Kidney (tissue), 14 donors: ENCODE results near the gene DLG5. TPM values are rescaled to one million over a fixed set of nuclear protein-coding genes. Genes with fewer than 3 reads are reported as not detected.

Source experiments
- DNase-seq, 5 donors: peaks; one replicate each; pipeline ENCODE4 v3.0.0-alpha.2; 2013 to 2020
- FAIRE-seq: peaks from 2 replicates; lab custom pipeline; 2012; peaks lifted over from hg19 to GRCh38; lab: Jason Lieb, UNC
- H3K27ac ChIP-seq, 2 donors: one replicate each; pipeline ENCODE4 v1.7.0; 2013; ENCODE audit warnings: low read depth in 2 of 2, low read length in 2 of 2, inconsistent platforms in 1 of 2
- H3K27me3 ChIP-seq: one replicate; pipeline ENCODE4 v1.7.1; 2013; ENCODE audit warnings: low read length, inconsistent platforms; ENCODE audit not compliant: control insufficient read depth, insufficient read depth
- H3K36me3 ChIP-seq, 3 donors: one replicate each; pipeline versions ENCODE4 v1.7.0 to v1.7.1; 2013; ENCODE audit warnings: low read length in 3 of 3, control low read depth in 1 of 3, inconsistent platforms in 1 of 3; ENCODE audit not compliant: insufficient read depth in 3 of 3, control insufficient read depth in 2 of 3
- H3K4me1 ChIP-seq, 3 donors: one replicate each; pipeline versions ENCODE4 v1.7.0 to v1.7.1; 2013; ENCODE audit warnings: low read length in 3 of 3, inconsistent platforms in 1 of 3, low read depth in 1 of 3; ENCODE audit not compliant: control insufficient read depth in 2 of 3, insufficient read depth in 2 of 3
- H3K4me3 ChIP-seq, 3 donors: one replicate each; pipeline versions ENCODE4 v1.7.0 to v1.8.1; 2013; ENCODE audit warnings: low read length in 3 of 3, control low read depth in 1 of 3, inconsistent platforms in 1 of 3
- H3K9ac ChIP-seq, 3 donors: one replicate each; pipeline versions ENCODE4 v1.7.0 to v1.7.1; 2013; ENCODE audit warnings: low read length in 3 of 3, control low read depth in 1 of 3, inconsistent platforms in 1 of 3
- H3K9me3 ChIP-seq, 3 donors: one replicate each; pipeline versions ENCODE4 v1.7.0 to v1.7.1; 2013; ENCODE audit warnings: low read length in 3 of 3, control low read depth in 1 of 3, inconsistent platforms in 1 of 3; ENCODE audit not compliant: control insufficient read depth in 2 of 3, insufficient read depth in 1 of 3
- intact Hi-C: fragments of 100-400 bp; cut with DNase I; formaldehyde crosslinking; loops from one replicate; pipeline ENCODE4 v1.11.1; 2022
- polyA plus RNA-seq: library from polyadenylated mRNA; stranded (reverse); fragments of 350-450 nt; fragmentation: Illumina TruSeq; extraction: RNeasy Lipid Tissue Mini Kit (QIAGEN cat#74804); gene quantifications from one replicate; pipeline ENCODE4 v1.2.3, GENCODE V29; 2014; ENCODE audit warnings: low read depth, low replicate concordance; ENCODE audit not compliant: insufficient read depth
- total RNA-seq: library from RNA; stranded (reverse); fragmentation: NEBNext Ultra II Directional; extraction: Animal tissue kit (Norgen Biotek cat#: 25700); gene quantifications from one replicate; pipeline ENCODE4 v1.2.1, GENCODE V29; 2021
- TF ChIP-seq, protein P1 (sequence below): IDR thresholded peaks from 3 replicates; pipeline ENCODE4 v1.5.1; 2012; ENCODE audit warnings: mild to moderate bottlenecking, moderate library complexity, borderline replicate concordance; ENCODE audit not compliant: insufficient read depth; ENCODE audit errors: extremely low read depth
- donor health status: control.
- donor health status: control.
- donor health status: control.
- donor health status: control.
- donor health status: control.
- donor health status: DM: yes; HTN: yes; CAD: no.
- donor health status: Normal renal cell carcinoma (clear cell type).

The DLG5 gene
- total and polyA plus RNA-seq, 2 donors from 2014 or later, result 5.4 to 30.0 TPM

DNA sequence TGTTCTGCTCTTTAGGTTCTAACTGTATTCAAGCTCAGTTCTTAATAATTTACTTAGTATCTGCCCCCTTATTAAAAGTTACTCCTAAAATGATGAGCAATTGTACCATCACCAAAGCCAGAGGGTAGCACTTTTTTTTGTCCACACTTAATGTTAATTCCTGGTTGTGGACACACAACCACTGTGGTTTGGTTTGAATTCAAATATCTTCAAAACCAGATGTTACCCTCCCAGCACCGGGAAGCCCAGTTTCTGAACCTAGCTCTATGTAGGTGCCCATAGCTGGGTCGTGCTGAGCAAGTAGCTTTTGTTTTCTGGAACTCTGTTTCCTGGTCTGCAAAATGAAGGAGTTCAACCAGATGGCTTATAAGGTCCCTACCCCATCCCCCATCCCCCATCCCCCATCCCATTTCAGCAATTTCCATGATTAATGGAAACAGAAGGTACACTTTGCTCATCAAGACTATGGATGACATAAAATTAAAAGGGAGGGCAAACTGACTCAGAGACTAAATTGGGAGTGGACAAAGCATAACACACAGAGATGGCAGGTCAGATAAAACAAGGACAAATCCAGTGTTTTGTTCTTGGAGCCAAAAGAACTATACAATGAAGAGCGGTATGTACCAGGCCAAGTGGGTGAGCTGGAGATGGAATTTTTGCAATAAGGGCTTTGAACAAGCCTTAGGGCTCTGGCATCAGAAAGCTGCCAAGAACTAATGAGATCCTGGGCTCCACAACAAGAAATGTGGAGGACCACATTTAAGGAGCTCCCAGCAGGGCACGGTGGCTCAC is 56.7 kb downstream of the DLG5 start:
- Histone ChIP-seq H3K4me3 (no peak overlapping the region), H3K9ac (no peak overlapping the region), H3K36me3 (no peaks in the 10 kb centered on the region), H3K27me3 (no peaks in the 10 kb centered on the region), H3K9me3 (no peaks in the 10 kb centered on the region), H3K27ac (no peak overlapping the region), H3K4me1 (peaks cover 0 to 13% (median 0%) of the 10 kb centered on the region in 3 donors)
- TF ChIP-seq, protein P1, sequence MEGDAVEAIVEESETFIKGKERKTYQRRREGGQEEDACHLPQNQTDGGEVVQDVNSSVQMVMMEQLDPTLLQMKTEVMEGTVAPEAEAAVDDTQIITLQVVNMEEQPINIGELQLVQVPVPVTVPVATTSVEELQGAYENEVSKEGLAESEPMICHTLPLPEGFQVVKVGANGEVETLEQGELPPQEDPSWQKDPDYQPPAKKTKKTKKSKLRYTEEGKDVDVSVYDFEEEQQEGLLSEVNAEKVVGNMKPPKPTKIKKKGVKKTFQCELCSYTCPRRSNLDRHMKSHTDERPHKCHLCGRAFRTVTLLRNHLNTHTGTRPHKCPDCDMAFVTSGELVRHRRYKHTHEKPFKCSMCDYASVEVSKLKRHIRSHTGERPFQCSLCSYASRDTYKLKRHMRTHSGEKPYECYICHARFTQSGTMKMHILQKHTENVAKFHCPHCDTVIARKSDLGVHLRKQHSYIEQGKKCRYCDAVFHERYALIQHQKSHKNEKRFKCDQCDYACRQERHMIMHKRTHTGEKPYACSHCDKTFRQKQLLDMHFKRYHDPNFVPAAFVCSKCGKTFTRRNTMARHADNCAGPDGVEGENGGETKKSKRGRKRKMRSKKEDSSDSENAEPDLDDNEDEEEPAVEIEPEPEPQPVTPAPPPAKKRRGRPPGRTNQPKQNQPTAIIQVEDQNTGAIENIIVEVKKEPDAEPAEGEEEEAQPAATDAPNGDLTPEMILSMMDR, result no peak
- FAIRE-seq, result no peak
- DNase-seq, result no peak
- intact Hi-C loops, result no loop called here

DNA sequence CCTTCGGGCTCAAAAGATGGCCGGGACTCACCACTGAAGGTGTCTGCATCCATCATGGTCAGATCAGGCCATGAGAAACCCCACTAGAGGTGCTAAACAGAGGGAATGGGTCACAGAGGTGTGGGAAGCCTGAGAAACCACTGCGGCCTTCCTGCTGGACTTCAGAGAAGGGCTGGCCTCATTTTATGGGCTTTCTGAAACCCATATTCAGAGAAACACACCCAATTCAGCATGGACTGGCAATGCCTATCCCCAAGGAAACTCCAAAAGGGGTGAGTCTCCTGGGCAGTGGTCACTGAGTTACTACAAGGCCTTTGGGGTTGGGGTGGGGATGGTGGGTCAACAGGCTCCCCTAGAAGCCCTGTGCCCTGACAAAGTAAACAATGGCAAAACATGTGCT is 58.0 kb downstream of the DLG5 start:
- H3K9ac ChIP-seq, result no peak overlapping the region
- H3K36me3 ChIP-seq, result no peaks in the 10 kb centered on the region
- FAIRE-seq (no peak), DNase-seq (no peak)
- no peak overlapping the region for H3K27ac ChIP-seq
- H3K9me3 ChIP-seq, result no peaks in the 10 kb centered on the region
- TF ChIP-seq, protein P1, result no peak
- H3K4me3 ChIP-seq, result no peak overlapping the region
- intact Hi-C loops, result no loop called here
- H3K4me1 ChIP-seq, result peaks cover 0 to 14% (median 0%) of the 10 kb centered on the region in 3 donors
- H3K27me3 ChIP-seq, result no peaks in the 10 kb centered on the region

DNA sequence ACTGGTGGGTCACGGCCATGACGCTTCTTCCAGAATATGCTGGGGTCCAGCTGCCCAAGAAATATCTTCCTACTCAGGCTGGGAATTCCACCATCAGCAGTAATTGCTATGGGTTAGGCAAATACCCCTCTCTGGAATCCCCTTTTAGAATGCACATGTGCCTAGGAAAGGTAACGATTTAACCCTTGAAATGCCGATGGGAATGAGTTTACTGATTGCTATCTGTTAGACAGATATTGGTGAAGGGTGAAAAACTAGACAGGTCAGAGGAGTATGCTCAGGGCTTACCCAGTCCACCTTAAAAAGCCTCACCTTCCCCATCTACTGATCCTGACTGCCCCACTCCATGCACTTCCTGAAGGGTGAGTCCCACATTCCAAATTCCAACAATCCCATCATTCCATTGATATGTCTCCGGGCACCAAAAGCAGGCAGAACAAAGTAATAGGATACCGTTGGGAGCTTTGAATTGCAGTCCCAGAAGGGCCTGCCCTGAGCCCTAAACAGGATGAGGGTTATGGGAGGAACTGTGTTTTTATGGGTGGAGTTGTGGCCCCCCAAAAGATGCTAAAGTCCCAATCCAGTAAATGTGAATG is 59.3 kb downstream of the DLG5 start:
- Histone ChIP-seq H3K4me3 (no peak overlapping the region), H3K27ac (no peak overlapping the region), H3K9ac (no peak overlapping the region), H3K36me3 (no peaks in the 10 kb centered on the region), H3K27me3 (no peaks in the 10 kb centered on the region), H3K9me3 (no peaks in the 10 kb centered on the region), H3K4me1 (peaks cover 0 to 9% (median 0%) of the 10 kb centered on the region in 3 donors)
- DNase-seq (no peak), FAIRE-seq (no peak)
- intact Hi-C loops, result no loop called here
- TF ChIP-seq, protein P1, result no peak
